Uterine smooth muscle cell (primary cell): ENCODE data around the gene DBNL. TPM values are rescaled to one million over a fixed set of nuclear protein-coding genes. Genes with fewer than 3 reads are reported as not detected.

Experiments
- total RNA-seq: library from RNA; depleted of rRNA; stranded (reverse); fragments of >200 nt; gene quantifications from 2 replicates; pipeline ENCODE4 v1.2.3, GENCODE V29; 2014

DBNL gene
- total RNA-seq: 160 and 204 TPM in 2 replicates

DNA sequence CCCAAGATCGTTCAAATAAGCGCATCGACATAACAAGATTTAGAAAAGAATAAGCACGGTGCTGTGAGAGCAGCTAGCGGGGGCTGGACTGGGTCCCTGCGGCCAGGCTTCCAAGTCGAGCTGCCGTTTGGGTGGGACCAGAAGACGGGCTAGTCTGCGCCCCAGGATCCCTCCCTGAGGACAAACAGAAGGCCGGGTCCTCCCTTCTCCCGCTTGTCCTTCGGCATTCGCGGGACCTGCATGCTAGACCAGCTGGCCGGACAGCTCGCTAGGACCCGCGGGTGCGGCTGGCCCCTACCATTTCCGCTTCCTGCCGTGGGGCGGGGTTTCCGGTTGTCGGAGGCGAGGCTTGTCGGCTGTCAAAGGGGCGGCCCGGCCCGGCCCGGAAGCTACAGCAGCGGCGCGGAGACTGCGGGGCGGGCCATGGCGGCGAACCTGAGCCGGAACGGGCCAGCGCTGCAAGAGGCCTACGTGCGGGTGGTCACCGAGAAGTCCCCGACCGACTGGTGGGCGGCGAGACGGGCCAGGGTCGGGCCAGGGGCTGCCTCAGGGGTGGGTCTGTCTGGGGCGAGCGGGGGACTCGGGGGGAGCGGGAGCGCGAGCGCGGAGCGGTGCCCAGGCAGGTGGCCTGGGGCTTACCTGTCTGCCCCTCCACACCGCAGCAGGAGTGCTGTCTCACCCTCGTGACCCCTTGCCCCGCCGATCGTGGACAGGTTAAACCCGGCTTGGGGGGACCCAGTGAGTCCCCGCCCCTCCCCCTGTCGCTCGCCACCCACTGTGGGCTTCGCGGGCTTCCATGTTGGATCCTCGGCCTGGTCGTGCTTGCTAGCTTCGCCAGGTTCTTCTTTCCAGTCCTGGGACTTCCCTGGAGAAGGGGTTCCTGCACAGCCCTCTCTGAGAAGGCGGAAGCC is at the start of gene DBNL:
Gene DBNL (plus strand): TSS at position 388 of the 911 bp plus-strand sequence. CDS start 36 bp downstream, at position 424.

DNA sequence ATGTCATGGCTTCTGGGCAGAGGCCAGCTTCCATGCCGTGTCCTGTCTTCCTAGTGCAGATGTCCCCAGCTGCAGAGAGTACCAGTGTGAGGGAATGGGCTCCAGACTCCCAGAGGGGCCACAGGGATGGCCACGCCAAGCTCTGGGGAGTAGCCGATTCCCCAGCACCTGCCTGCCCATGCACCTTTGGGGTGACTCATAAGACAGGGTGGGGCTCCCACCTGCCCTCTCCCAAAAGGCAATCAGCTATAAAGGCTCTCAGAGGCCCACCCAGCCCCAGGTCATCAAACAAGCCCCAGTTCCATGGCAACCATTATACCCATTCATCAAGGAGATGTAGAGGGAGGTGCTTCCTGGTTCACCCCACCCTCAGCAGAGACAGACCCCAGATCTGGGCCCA is 47.0 kb upstream of the DBNL start, which contains the start of gene SPDYE1:
Gene SPDYE1 (plus strand): TSS at position 366 of the 400 bp plus-strand sequence. CDS start 2,053 bp downstream, outside the sequence.

DNA sequence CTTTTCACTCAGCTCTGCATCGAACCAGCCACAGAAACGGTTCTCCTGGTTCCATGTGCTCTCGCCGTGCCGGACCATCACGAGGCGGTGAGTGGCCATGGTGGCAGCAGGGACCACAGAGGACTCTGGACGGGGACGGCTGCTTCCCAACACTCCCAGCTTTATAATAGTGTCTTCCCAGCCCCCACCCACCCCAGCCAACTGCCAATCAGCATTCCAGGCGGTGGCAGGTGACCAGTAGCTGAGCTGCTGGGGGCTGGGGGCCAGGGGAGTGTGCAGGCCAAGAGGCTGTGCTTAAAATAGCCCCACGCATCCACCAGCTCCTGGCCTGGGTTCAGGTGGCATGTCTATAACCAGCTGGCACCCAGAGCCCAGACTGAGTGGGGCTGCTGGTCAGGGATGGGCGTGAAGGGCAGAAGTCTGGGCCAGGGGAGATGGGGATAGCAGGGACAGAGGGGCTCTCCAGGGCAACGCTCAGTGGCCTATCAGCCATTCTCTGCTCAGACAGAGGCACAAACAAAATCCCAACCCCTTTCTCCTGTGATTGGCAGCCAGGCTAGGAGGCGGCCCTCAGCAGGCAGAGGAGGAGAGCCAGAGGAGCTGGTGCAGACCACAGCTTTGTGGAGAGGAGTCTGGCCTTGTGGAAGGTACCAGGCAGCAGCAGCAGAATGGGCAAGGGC is 21.1 kb downstream of the DBNL start, which contains the start of gene PGAM2:
Gene PGAM2 (minus strand): TSS at position 137 of the 680 bp plus-strand sequence. CDS start 38 bp downstream, at position 99.

DNA sequence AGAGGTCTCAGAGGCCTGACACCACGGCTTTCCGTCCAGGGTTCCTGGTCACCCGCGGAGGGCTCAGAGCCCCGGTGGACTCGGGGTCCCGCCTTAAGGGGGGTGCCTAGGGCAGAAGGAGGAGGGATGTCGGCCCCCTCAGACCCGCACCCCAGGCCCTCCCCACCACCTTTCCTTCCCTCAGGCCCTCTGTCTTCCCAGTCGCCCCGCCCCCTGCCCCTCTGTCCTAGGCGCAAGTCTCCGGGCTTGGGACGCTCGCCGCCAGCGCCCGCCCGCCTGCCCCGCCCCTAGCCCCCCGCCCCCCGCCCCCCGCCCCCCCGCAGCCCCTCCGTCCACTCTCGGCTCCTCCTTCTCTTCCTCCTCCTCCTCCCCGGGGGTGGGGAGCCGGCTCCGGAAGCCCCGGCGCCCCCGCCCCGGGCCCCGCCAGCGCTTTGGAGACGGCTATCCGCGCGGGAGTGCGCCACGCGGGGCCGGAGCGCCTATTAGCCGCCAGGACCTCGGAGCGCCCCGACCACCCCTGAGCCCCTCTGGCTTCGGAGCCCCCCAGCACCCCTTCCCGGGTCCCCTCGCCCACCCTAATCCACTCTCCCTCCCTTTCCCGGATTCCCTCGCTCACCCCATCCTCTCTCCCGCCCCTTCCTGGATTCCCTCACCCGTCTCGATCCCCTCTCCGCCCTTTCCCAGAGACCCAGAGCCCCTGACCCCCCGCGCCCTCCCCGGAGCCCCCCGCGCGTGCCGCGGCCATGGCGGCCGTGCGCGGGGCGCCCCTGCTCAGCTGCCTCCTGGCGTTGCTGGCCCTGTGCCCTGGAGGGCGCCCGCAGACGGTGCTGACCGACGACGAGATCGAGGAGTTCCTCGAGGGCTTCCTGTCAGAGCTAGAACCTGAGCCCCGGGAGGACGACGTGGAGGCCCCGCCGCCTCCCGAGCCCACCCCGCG is 59.7 kb downstream of the DBNL start, which contains the start of gene AEBP1:
Gene AEBP1 (plus strand): TSS at position 423 of the 937 bp plus-strand sequence. CDS start 321 bp downstream, at position 744.

Other genes with a start within 250 kb of the DBNL start
- gene MRPS24, start 175.2 kb upstream of the DBNL start, total RNA-seq: 99.5 and 111 TPM in 2 replicates
- gene URGCP, start 138.1 kb upstream of the DBNL start, total RNA-seq: 35.0 and 38.2 TPM in 2 replicates
- gene UBE2D4, start 118.3 kb upstream of the DBNL start, total RNA-seq: 4.8 and 5.5 TPM in 2 replicates
- gene SPDYE1, start 46.8 kb upstream of the DBNL start, total RNA-seq: not detected in 2 replicates
- 0.33 and 0.37 TPM in 2 replicates for gene PGAM2, start 20.9 kb downstream of the DBNL start, total RNA-seq
- gene POLM, start 37.8 kb downstream of the DBNL start, total RNA-seq: 16.9 and 23.5 TPM in 2 replicates
- 62.5 and 165 TPM in 2 replicates for gene AEBP1, start 59.6 kb downstream of the DBNL start, total RNA-seq
- gene POLD2, start 78.8 kb downstream of the DBNL start, total RNA-seq: 95.3 and 141 TPM in 2 replicates
- not detected in 2 replicates for gene MYL7, start 96.6 kb downstream of the DBNL start, total RNA-seq
- 0.55 and 0.62 TPM in 2 replicates for gene GCK, start 144.7 kb downstream of the DBNL start, total RNA-seq
- gene YKT6, start 156.3 kb downstream of the DBNL start, total RNA-seq: 75.2 and 120 TPM in 2 replicates